OCI-LY1 (cell line): ENCODE measurements around the gene MANSC1.

Experiments
- H2AFZ ChIP-seq: fragments of 200-600 bp; sonication (generic), shearing (Covaris generic); 2 replicates; pipeline ENCODE4 v1.6.0; 2014; ENCODE audit warnings: antibody characterized with exemption, mild to moderate bottlenecking, low read length
- H3F3A ChIP-seq: fragments of 200-600 bp; sonication (generic), shearing (Covaris generic); 2 replicates; pipeline ENCODE4 v1.6.0; 2014; ENCODE audit warnings: mild to moderate bottlenecking, antibody characterized with exemption, low read length, moderate library complexity; ENCODE audit not compliant: insufficient read depth
- H3K27ac ChIP-seq: fragments of 200-600 bp; sonication (generic); 2 replicates; pipeline ENCODE4 v1.5.1; 2014; ENCODE audit warnings: low read length, mixed run types, mild to moderate bottlenecking, low read depth; ENCODE audit not compliant: poor library complexity, severe bottlenecking
- H3K27me3 ChIP-seq: fragments of 200-600 bp; sonication (generic); 2 replicates; pipeline ENCODE4 v1.6.0; 2014; ENCODE audit warnings: antibody characterized with exemption, mild to moderate bottlenecking, low read length, moderate library complexity; ENCODE audit not compliant: insufficient read depth
- H3K36me3 ChIP-seq: fragments of 200-600 bp; sonication (generic); 2 replicates; pipeline ENCODE4 v1.6.1; 2014; ENCODE audit warnings: mild to moderate bottlenecking, antibody characterized with exemption, low read length, moderate library complexity, mixed read lengths; ENCODE audit not compliant: insufficient read depth
- H3K4me1 ChIP-seq: fragments of 200-600 bp; sonication (generic); 2 replicates; pipeline ENCODE4 v1.5.1; 2014; ENCODE audit warnings: mild to moderate bottlenecking, low read length, moderate library complexity; ENCODE audit not compliant: insufficient read depth, severe bottlenecking
- H3K4me2 ChIP-seq: fragments of 200-600 bp; sonication (generic), shearing (Covaris generic); 2 replicates; pipeline ENCODE4 v1.6.1; 2014; ENCODE audit warnings: low read length
- H3K4me3 ChIP-seq: fragments of 200-600 bp; sonication (generic); 2 replicates; pipeline ENCODE4 v1.5.1; 2014; ENCODE audit warnings: low read length, low read depth, mild to moderate bottlenecking, mixed read lengths; ENCODE audit not compliant: poor library complexity, severe bottlenecking
- H3K79me2 ChIP-seq: fragments of 200-600 bp; shearing (Covaris generic); 2 replicates; pipeline ENCODE4 v1.6.1; 2016; ENCODE audit warnings: mixed run types, low read length, mixed read lengths; ENCODE audit not compliant: insufficient read depth
- H3K9ac ChIP-seq: fragments of 200-600 bp; sonication (generic), shearing (Covaris generic); 2 replicates; pipeline ENCODE4 v1.6.1; 2014; ENCODE audit warnings: mild to moderate bottlenecking, low read length, mixed read lengths
- H3K9me2 ChIP-seq: fragments of 200-600 bp; sonication (generic), shearing (Covaris generic); 2 replicates; pipeline ENCODE4 v1.6.1; 2014; ENCODE audit warnings: low read depth, mild to moderate bottlenecking, low read length, mixed read lengths
- H3K9me3 ChIP-seq: fragments of 200-600 bp; shearing (Covaris generic); 2 replicates; pipeline ENCODE4 v1.6.1; 2014; ENCODE audit warnings: low read length, mixed read lengths
- H4K20me1 ChIP-seq: fragments of 200-600 bp; sonication (generic), shearing (Covaris generic); 2 replicates; pipeline ENCODE4 v1.6.0; 2016; ENCODE audit warnings: mild to moderate bottlenecking, low read length; ENCODE audit not compliant: insufficient read depth
- CTCF ChIP-seq: fragments of 200-600 bp; sonication (generic), shearing (Covaris generic); IDR thresholded peaks from 2 replicates; pipeline ENCODE4 v1.5.1; 2017; ENCODE audit warnings: mild to moderate bottlenecking, antibody characterized with exemption, low read length, moderate library complexity, mixed read lengths
- EZH2 ChIP-seq: fragments of 200-600 bp; sonication (generic), shearing (Covaris generic); IDR thresholded peaks from 2 replicates; pipeline ENCODE4 v1.8.0; 2017; ENCODE audit warnings: borderline replicate concordance, mixed run types, mild to moderate bottlenecking, antibody characterized with exemption, low read length, moderate library complexity, mixed read lengths

The MANSC1 gene

GRCh38 chr12:12323591-12323990 lies 26.5 kb downstream of the MANSC1 start:
- no peaks in the 10 kb centered on the region for H3K79me2 ChIP-seq
- H2AFZ ChIP-seq, result no peak overlapping the region
- H3K9me2 ChIP-seq, result no peaks in the 10 kb centered on the region
- no peak overlapping the region for H3K9ac ChIP-seq
- H3K27me3 ChIP-seq, result no peaks in the 10 kb centered on the region
- H3K4me1 ChIP-seq, result no peaks in the 10 kb centered on the region
- no peaks in the 10 kb centered on the region for H3K36me3 ChIP-seq
- H3K4me2 ChIP-seq, result no peak overlapping the region
- no peaks in the 10 kb centered on the region for H3F3A ChIP-seq
- no peaks in the 10 kb centered on the region for H3K9me3 ChIP-seq
- TF ChIP-seq EZH2 (no peak), CTCF (no peak)
- H4K20me1 ChIP-seq, result no peaks in the 10 kb centered on the region
- H3K4me3 ChIP-seq, result no peak overlapping the region
- no peak overlapping the region for H3K27ac ChIP-seq

- Histone ChIP-seq H3K4me1 (no peaks in the 10 kb centered on the region), H3K4me3 (no peak overlapping the region), H3K9ac (no peak overlapping the region), H3F3A (no peaks in the 10 kb centered on the region), H3K79me2 (no peaks in the 10 kb centered on the region), H3K9me3 (no peaks in the 10 kb centered on the region), H3K27ac (no peak overlapping the region), H3K27me3 (no peaks in the 10 kb centered on the region), H4K20me1 (no peaks in the 10 kb centered on the region), H2AFZ (no peak overlapping the region), H3K9me2 (no peaks in the 10 kb centered on the region), H3K36me3 (no peaks in the 10 kb centered on the region), H3K4me2 (no peak overlapping the region)
- no peak for TF ChIP-seq EZH2
- no peak for TF ChIP-seq CTCF
These were observed 26.9 kb downstream of the MANSC1 start for GRCh38 chr12:12323118-12323517.

GRCh38 chr12:12319451-12320183 lies 30.4 kb downstream of the MANSC1 start:
- no peaks in the 10 kb centered on the region for H3K9me2 ChIP-seq
- H3K9me3 ChIP-seq, result no peaks in the 10 kb centered on the region
- TF ChIP-seq CTCF (no peak), EZH2 (no peak)
- H3K9ac ChIP-seq, result no peak overlapping the region
- H3K36me3 ChIP-seq, result no peaks in the 10 kb centered on the region
- H4K20me1 ChIP-seq, result no peaks in the 10 kb centered on the region
- no peaks in the 10 kb centered on the region for H3K27me3 ChIP-seq
- no peak overlapping the region for H3K4me2 ChIP-seq
- no peaks in the 10 kb centered on the region for H3K4me1 ChIP-seq
- H3F3A ChIP-seq, result no peaks in the 10 kb centered on the region
- H3K27ac ChIP-seq, result no peak overlapping the region
- H3K4me3 ChIP-seq, result no peak overlapping the region
- H2AFZ ChIP-seq, result no peak overlapping the region
- no peaks in the 10 kb centered on the region for H3K79me2 ChIP-seq
